Glutamatergic neuron (in vitro differentiated cells): ENCODE results near the gene KLRC4. TPM values are rescaled to one million over a fixed set of nuclear protein-coding genes. Genes with fewer than 3 reads are reported as not detected.

ENCODE experiments used
- DNase-seq: peaks from one replicate; pipeline ENCODE4 v3.0.0; 2022
- H3K27ac Mint-ChIP-seq: one replicate; pipeline ENCODE4 v1.8.0; 2020; ENCODE audit warnings: mild to moderate bottlenecking, mixed read lengths, inconsistent platforms; ENCODE audit not compliant: unreplicated experiment
- H3K27me3 Mint-ChIP-seq: one replicate; pipeline ENCODE4 v1.8.0; 2020; ENCODE audit warnings: mild to moderate bottlenecking, moderate library complexity, mixed read lengths, inconsistent platforms; ENCODE audit not compliant: unreplicated experiment
- H3K36me3 Mint-ChIP-seq: one replicate; pipeline ENCODE4 v1.8.0; 2020; ENCODE audit warnings: mild to moderate bottlenecking, mixed read lengths, inconsistent platforms; ENCODE audit not compliant: unreplicated experiment
- H3K4me1 Mint-ChIP-seq: one replicate; pipeline ENCODE4 v1.8.0; 2020; ENCODE audit warnings: mild to moderate bottlenecking, low read depth, mixed read lengths, inconsistent platforms; ENCODE audit not compliant: unreplicated experiment
- H3K4me3 Mint-ChIP-seq: one replicate; pipeline ENCODE4 v1.8.0; 2020; ENCODE audit warnings: mild to moderate bottlenecking, mixed read lengths, inconsistent platforms; ENCODE audit not compliant: unreplicated experiment
- H3K9me3 Mint-ChIP-seq: one replicate; pipeline ENCODE4 v1.8.0; 2020; ENCODE audit warnings: mild to moderate bottlenecking, moderate library complexity, mixed read lengths, inconsistent platforms; ENCODE audit not compliant: unreplicated experiment
- CTCF ChIP-seq: fragments of 200-600 bp; sonication (generic); IDR thresholded peaks from one replicate; pipeline ENCODE4 v1.5.0; 2021; ENCODE audit not compliant: partially characterized antibody, unreplicated experiment
- long read RNA-seq: library from polyadenylated mRNA; unstranded; transcript quantifications from one replicate; pipeline ENCODE4 v2.0.0, GENCODE V29; 2020; ENCODE audit not compliant: unreplicated experiment
- total RNA-seq: library from RNA; stranded (reverse); fragmentation: NEBNext Ultra II Directional; extraction: Animal tissue kit (Norgen Biotek cat#: 25700); gene quantifications from one replicate; pipeline ENCODE4 v1.2.1, GENCODE V29; 2021; ENCODE audit not compliant: unreplicated experiment

The KLRC4 gene
- not detected for total RNA-seq
- long read RNA-seq: 0 reads

- no peak for TF ChIP-seq CTCF
- DNase-seq: no peak
- no peak within 1 kb of the TSS for H3K4me3 Mint-ChIP-seq
- no peak within 1 kb of the TSS for H3K27ac Mint-ChIP-seq
- no peaks in the 10 kb centered on the region for H3K36me3 Mint-ChIP-seq
- no peaks in the 10 kb centered on the region for H3K4me1 Mint-ChIP-seq
- no peaks in the 10 kb centered on the region for H3K9me3 Mint-ChIP-seq
- no peaks in the 10 kb centered on the region for H3K27me3 Mint-ChIP-seq
Measured at GRCh38 chr12:10409392-10409791, at the start of gene KLRC4. Gene KLRC4 (minus strand): TSS chr12:10409757. CDS start chr12:10409575, 182 bp downstream.

- Mint-ChIP-seq H3K9me3 (peaks cover 6% of the 10 kb centered on the region), H3K27me3 (no peaks in the 10 kb centered on the region), H3K36me3 (peaks cover 11% of the 10 kb centered on the region), H3K4me1 (no peaks in the 10 kb centered on the region), H3K4me3 (no peak overlapping the region), H3K27ac (no peak overlapping the region)
- no peak for TF ChIP-seq CTCF
- no peak for DNase-seq
Measured at GRCh38 chr12:10457760-10458159, 48.2 kb upstream of the KLRC4 start.

- Mint-ChIP-seq H3K4me1 (no peaks in the 10 kb centered on the region), H3K36me3 (peaks cover 11% of the 10 kb centered on the region), H3K27me3 (no peaks in the 10 kb centered on the region), H3K27ac (no peak overlapping the region), H3K4me3 (no peak overlapping the region), H3K9me3 (peaks cover 6% of the 10 kb centered on the region)
- TF ChIP-seq CTCF: no peak
- DNase-seq: no peak
Measured at GRCh38 chr12:10456856-10457255, 47.3 kb upstream of the KLRC4 start.

- Mint-ChIP-seq H3K36me3 (peaks cover 11% of the 10 kb centered on the region), H3K27ac (no peak overlapping the region), H3K4me1 (no peaks in the 10 kb centered on the region), H3K27me3 (no peaks in the 10 kb centered on the region), H3K4me3 (no peak overlapping the region), H3K9me3 (peaks cover 6% of the 10 kb centered on the region)
- no peak for DNase-seq
- no peak for TF ChIP-seq CTCF
Measured at GRCh38 chr12:10455766-10456165, 46.2 kb upstream of the KLRC4 start.

GRCh38 chr12:10454531-10454930, 45.0 kb upstream of the KLRC4 start:
- Mint-ChIP-seq H3K27me3 (no peaks in the 10 kb centered on the region), H3K4me1 (no peaks in the 10 kb centered on the region), H3K27ac (no peak overlapping the region), H3K4me3 (no peak overlapping the region), H3K36me3 (peaks cover 11% of the 10 kb centered on the region), H3K9me3 (peaks cover 6% of the 10 kb centered on the region)
- no peak for TF ChIP-seq CTCF
- DNase-seq: no peak
